GM23338 (cell line): ENCODE data around the gene SENP6. TPM values are rescaled to one million over a fixed set of nuclear protein-coding genes. Genes with fewer than 3 reads are reported as not detected.

Experiments
- ATAC-seq: fragments of 200-7000 bp; cut with Tn5 transposase; 3 replicates; pipeline ENCODE4 v1.9.1; 2020
- DNase-seq: peaks from one replicate; pipeline ENCODE4 v3.0.0-alpha.2; 2015; ENCODE audit warnings: low spot score
- H2AFZ ChIP-seq: fragments of 200-600 bp; sonication (generic); 2 replicates; pipeline ENCODE4 v1.8.0; 2016; ENCODE audit warnings: antibody characterized with exemption, mild to moderate bottlenecking, moderate library complexity
- H3F3A ChIP-seq: fragments of 200-600 bp; sonication (generic); replicated peaks from 2 replicates; pipeline ENCODE4 v1.8.0; 2017; ENCODE audit warnings: antibody characterized with exemption, mixed run types, low read depth
- H3K27ac ChIP-seq: fragments of 200-600 bp; sonication (generic); 2 replicates; pipeline ENCODE4 v1.6.1; 2016; ENCODE audit warnings: low read depth
- H3K27me3 ChIP-seq: fragments of 200-600 bp; sonication (generic); 2 replicates; pipeline ENCODE4 v1.8.0; 2016; ENCODE audit warnings: mild to moderate bottlenecking, mixed run types, moderate library complexity; ENCODE audit not compliant: insufficient read depth
- H3K36me3 ChIP-seq: fragments of 200-600 bp; sonication (generic); 2 replicates; pipeline ENCODE4 v1.8.0; 2016; ENCODE audit warnings: mild to moderate bottlenecking; ENCODE audit not compliant: insufficient read depth
- H3K4me1 ChIP-seq: fragments of 200-600 bp; sonication (generic); 2 replicates; pipeline ENCODE4 v1.8.0; 2016; ENCODE audit warnings: mild to moderate bottlenecking, moderate library complexity; ENCODE audit not compliant: insufficient read depth
- H3K4me2 ChIP-seq: fragments of 200-600 bp; sonication (generic); 2 replicates; pipeline ENCODE4 v1.7.1; 2017; ENCODE audit warnings: mixed run types
- H3K4me3 ChIP-seq: fragments of 200-600 bp; sonication (generic); 2 replicates; pipeline ENCODE4 v1.6.1; 2016; ENCODE audit warnings: mixed run types
- H3K79me2 ChIP-seq: fragments of 200-600 bp; sonication (generic); replicated peaks from 2 replicates; pipeline ENCODE4 v1.8.0; 2017; ENCODE audit warnings: mild to moderate bottlenecking; ENCODE audit not compliant: insufficient read depth
- H3K9me2 ChIP-seq: fragments of 200-600 bp; sonication (generic); 2 replicates; pipeline ENCODE4 v1.8.0; 2017; ENCODE audit not compliant: insufficient read depth
- H4K20me1 ChIP-seq: fragments of 200-600 bp; sonication (generic); replicated peaks from 2 replicates; pipeline ENCODE4 v1.8.0; 2017; ENCODE audit warnings: mild to moderate bottlenecking; ENCODE audit not compliant: insufficient read depth
- H3K27ac Mint-ChIP-seq: 2 replicates; pipeline ENCODE4 v1.8.0; 2020; ENCODE audit warnings: inconsistent platforms, mild to moderate bottlenecking, moderate library complexity, mixed read lengths
- H3K27me3 Mint-ChIP-seq: 3 replicates; pipeline ENCODE4 v1.8.0; 2022; ENCODE audit warnings: low read depth, mild to moderate bottlenecking, moderate library complexity, mixed read lengths, inconsistent platforms; ENCODE audit not compliant: insufficient read depth, poor library complexity
- H3K36me3 Mint-ChIP-seq: 3 replicates; pipeline ENCODE4 v1.8.0; 2021; ENCODE audit warnings: low read depth, mild to moderate bottlenecking, inconsistent platforms, moderate library complexity, mixed read lengths
- H3K4me1 Mint-ChIP-seq: 3 replicates; pipeline ENCODE4 v1.8.0; 2020; ENCODE audit warnings: mild to moderate bottlenecking, inconsistent platforms, mixed read lengths
- H3K4me3 Mint-ChIP-seq: 3 replicates; pipeline ENCODE4 v1.8.0; 2021; ENCODE audit warnings: moderate library complexity, mild to moderate bottlenecking, inconsistent platforms, mixed read lengths
- H3K9me3 Mint-ChIP-seq: 3 replicates; pipeline ENCODE4 v1.8.0; 2020; ENCODE audit warnings: moderate library complexity, mild to moderate bottlenecking, inconsistent platforms, mixed read lengths
- EZH2 ChIP-seq: fragments of 200-600 bp; sonication (generic); IDR thresholded peaks from one replicate; pipeline ENCODE4 v1.8.0; 2017; ENCODE audit warnings: antibody characterized with exemption, mild to moderate bottlenecking, low read depth; ENCODE audit not compliant: unreplicated experiment
- EZH2phosphoT487 ChIP-seq: fragments of 200-600 bp; sonication (generic); IDR thresholded peaks from one replicate; pipeline ENCODE4 v1.8.1; 2018; ENCODE audit warnings: antibody characterized with exemption; ENCODE audit not compliant: unreplicated experiment
- JUNB ChIP-seq: IDR thresholded peaks from one replicate; pipeline ENCODE4 v1.6.1; 2016; ENCODE audit warnings: antibody characterized with exemption; ENCODE audit not compliant: unreplicated experiment
- NANOG ChIP-seq: IDR thresholded peaks from 2 replicates; pipeline ENCODE4 v1.6.1; 2016; ENCODE audit warnings: antibody characterized with exemption, borderline replicate concordance
- POLR2AphosphoS5 ChIP-seq: IDR thresholded peaks from 2 replicates; pipeline ENCODE4 v1.6.1; 2016; ENCODE audit warnings: antibody characterized with exemption, low read depth
- STAT1 ChIP-seq: IDR thresholded peaks from one replicate; pipeline ENCODE4 v1.6.1; 2016; ENCODE audit warnings: antibody characterized with exemption; ENCODE audit not compliant: unreplicated experiment
- ZNF114 ChIP-seq: fragments of 250-450 bp; sonication (Bioruptor Pico); IDR thresholded peaks from 2 replicates; pipeline ENCODE4 v1.5.0; 2020; ENCODE audit warnings: mild to moderate bottlenecking, moderate library complexity
- ZNF331 ChIP-seq: fragments of 250-450 bp; sonication (Bioruptor Pico); IDR thresholded peaks from 2 replicates; pipeline ENCODE4 v1.5.0; 2020; ENCODE audit warnings: low read depth, mild to moderate bottlenecking, moderate library complexity
- polyA plus RNA-seq: library from polyadenylated mRNA; unstranded; fragments of >200 nt; fragmentation: Nextera tagmentation; extraction: Ambion mirVana; gene quantifications from 2 replicates; pipeline ENCODE4 v1.2.1, GENCODE V29; 2016
- total RNA-seq: library from RNA; depleted of rRNA; stranded (reverse); fragments of >200 nt; shearing (Covaris generic); gene quantifications from 2 replicates; pipeline ENCODE4 v1.2.3, GENCODE V29; 2014
- TF ChIP-seq, protein P1 (sequence below): IDR thresholded peaks from one replicate; pipeline ENCODE4 v1.6.1; 2018; ENCODE audit warnings: antibody characterized with exemption; ENCODE audit not compliant: unreplicated experiment
- TF ChIP-seq, protein P2 (sequence below), 2 experiments: fragments of 200-600 bp in 1 of 2; sonication (generic) in 1 of 2; conservative IDR thresholded peaks; 2 replicates each; pipeline versions ENCODE4 v1.5.1 to v1.6.1; 2016 to 2017; ENCODE audit warnings: antibody characterized with exemption in 2 of 2, low read depth in 2 of 2, mild to moderate bottlenecking in 2 of 2, moderate library complexity in 1 of 2

The SENP6 gene
- total and polyA plus RNA-seq, 2 experiments from 2014 or later = 66.6 to 114 TPM

DNA sequence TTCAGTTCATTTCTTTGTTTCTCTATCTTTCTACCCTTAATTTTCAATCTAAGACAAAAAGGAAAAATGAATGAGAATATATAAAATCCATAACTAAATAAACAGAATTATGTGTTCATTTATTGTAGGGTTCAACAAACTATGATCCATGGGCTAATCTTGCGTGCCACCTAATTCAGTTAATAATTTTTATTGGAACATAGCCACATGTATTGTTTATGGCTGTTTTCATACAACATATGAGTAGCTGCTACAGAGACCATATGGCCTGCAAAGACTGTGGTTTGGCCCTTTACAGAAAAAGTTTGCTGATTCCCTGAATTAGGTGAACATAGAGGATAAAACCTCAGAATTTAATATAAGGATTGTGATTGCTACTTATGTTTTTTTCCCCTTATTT is 21.8 kb downstream of the SENP6 start:
- H3K4me1 ChIP-seq = 0 out of 2 replicates have a peak, but pooled peaks cover 6% of the 10 kb centered on the region
- Mint-ChIP-seq H3K27me3 (no peaks in the 10 kb centered on the region), H3K36me3 (peaks cover 39% of the 10 kb centered on the region), H3K4me1 (peaks cover 9% of the 10 kb centered on the region), H3K27ac (no peak overlapping the region), H3K9me3 (peaks cover 2% of the 10 kb centered on the region; the same call in 2 of the 3 replicates), H3K4me3 (no peak overlapping the region)
- H3F3A ChIP-seq = no peaks in the 10 kb centered on the region
- H4K20me1 ChIP-seq = peaks cover 4% of the 10 kb centered on the region
- H3K36me3 ChIP-seq = peaks cover 8% of the 10 kb centered on the region; the same call in 1 of the 2 replicates
- H3K4me2 ChIP-seq = no peak overlapping the region
- no peak overlapping the region for H3K27ac ChIP-seq
- no peaks in the 10 kb centered on the region for H3K9me2 ChIP-seq
- peaks cover 83% of the 10 kb centered on the region for H3K79me2 ChIP-seq
- DNase-seq (no peak), ATAC-seq (no peak)
- H2AFZ ChIP-seq = no peak overlapping the region
- H3K4me3 ChIP-seq = no peak overlapping the region
- no peaks in the 10 kb centered on the region for H3K27me3 ChIP-seq
- no peak for TF ChIP-seq POLR2AphosphoS5
- no peak for TF ChIP-seq NANOG
- TF ChIP-seq STAT1 = no peak
- no peak for TF ChIP-seq EZH2phosphoT487
- TF ChIP-seq, protein P1, sequence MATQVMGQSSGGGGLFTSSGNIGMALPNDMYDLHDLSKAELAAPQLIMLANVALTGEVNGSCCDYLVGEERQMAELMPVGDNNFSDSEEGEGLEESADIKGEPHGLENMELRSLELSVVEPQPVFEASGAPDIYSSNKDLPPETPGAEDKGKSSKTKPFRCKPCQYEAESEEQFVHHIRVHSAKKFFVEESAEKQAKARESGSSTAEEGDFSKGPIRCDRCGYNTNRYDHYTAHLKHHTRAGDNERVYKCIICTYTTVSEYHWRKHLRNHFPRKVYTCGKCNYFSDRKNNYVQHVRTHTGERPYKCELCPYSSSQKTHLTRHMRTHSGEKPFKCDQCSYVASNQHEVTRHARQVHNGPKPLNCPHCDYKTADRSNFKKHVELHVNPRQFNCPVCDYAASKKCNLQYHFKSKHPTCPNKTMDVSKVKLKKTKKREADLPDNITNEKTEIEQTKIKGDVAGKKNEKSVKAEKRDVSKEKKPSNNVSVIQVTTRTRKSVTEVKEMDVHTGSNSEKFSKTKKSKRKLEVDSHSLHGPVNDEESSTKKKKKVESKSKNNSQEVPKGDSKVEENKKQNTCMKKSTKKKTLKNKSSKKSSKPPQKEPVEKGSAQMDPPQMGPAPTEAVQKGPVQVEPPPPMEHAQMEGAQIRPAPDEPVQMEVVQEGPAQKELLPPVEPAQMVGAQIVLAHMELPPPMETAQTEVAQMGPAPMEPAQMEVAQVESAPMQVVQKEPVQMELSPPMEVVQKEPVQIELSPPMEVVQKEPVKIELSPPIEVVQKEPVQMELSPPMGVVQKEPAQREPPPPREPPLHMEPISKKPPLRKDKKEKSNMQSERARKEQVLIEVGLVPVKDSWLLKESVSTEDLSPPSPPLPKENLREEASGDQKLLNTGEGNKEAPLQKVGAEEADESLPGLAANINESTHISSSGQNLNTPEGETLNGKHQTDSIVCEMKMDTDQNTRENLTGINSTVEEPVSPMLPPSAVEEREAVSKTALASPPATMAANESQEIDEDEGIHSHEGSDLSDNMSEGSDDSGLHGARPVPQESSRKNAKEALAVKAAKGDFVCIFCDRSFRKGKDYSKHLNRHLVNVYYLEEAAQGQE = no peak
- TF ChIP-seq, protein P2, sequence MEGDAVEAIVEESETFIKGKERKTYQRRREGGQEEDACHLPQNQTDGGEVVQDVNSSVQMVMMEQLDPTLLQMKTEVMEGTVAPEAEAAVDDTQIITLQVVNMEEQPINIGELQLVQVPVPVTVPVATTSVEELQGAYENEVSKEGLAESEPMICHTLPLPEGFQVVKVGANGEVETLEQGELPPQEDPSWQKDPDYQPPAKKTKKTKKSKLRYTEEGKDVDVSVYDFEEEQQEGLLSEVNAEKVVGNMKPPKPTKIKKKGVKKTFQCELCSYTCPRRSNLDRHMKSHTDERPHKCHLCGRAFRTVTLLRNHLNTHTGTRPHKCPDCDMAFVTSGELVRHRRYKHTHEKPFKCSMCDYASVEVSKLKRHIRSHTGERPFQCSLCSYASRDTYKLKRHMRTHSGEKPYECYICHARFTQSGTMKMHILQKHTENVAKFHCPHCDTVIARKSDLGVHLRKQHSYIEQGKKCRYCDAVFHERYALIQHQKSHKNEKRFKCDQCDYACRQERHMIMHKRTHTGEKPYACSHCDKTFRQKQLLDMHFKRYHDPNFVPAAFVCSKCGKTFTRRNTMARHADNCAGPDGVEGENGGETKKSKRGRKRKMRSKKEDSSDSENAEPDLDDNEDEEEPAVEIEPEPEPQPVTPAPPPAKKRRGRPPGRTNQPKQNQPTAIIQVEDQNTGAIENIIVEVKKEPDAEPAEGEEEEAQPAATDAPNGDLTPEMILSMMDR (conservative IDR thresholded peaks at IDR 0.05; ENCODE audit: low read depth in 2 of 2) = no peak
- TF ChIP-seq ZNF331 (CRISPR knock-in tag) = no peak
- TF ChIP-seq ZNF114 (CRISPR knock-in tag) = no peak
- no peak for TF ChIP-seq JUNB

DNA sequence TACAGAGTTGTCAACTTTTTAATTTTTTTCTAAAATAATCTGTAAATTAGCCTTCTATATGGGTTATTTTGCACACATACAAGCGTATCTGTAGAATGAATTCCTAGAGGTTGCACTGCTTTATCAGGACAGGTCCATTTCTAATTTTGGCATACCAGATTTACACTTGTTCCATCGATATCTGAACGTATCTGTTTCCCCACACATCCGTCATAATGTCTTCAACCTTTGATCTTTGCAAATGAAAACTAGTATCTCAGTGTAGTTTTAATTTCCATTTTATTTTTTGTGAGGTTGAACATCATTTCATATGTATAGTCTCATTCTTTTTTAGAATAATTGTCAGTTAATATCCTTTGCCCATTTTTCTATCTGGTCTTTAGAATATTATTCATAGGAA is 22.7 kb downstream of the SENP6 start:
- H3K27me3 Mint-ChIP-seq = no peaks in the 10 kb centered on the region
- H3K4me3 Mint-ChIP-seq = no peak overlapping the region
- Histone ChIP-seq H3K4me2 (no peak overlapping the region), H3K4me1 (0 out of 2 replicates have a peak, but pooled peaks cover 3% of the 10 kb centered on the region), H3K27ac (no peak overlapping the region), H3K4me3 (no peak overlapping the region), H3F3A (no peaks in the 10 kb centered on the region), H3K9me2 (no peaks in the 10 kb centered on the region), H3K79me2 (peaks cover 83% of the 10 kb centered on the region), H3K36me3 (peaks cover 8% of the 10 kb centered on the region; the same call in 1 of the 2 replicates), H2AFZ (no peak overlapping the region), H4K20me1 (no peaks in the 10 kb centered on the region; the same call in none of the 2 replicates), H3K27me3 (no peaks in the 10 kb centered on the region)
- DNase-seq = no peak
- no peaks in the 10 kb centered on the region for H3K9me3 Mint-ChIP-seq
- no peak overlapping the region for H3K27ac Mint-ChIP-seq
- no peak for ATAC-seq
- peaks cover 35% of the 10 kb centered on the region; the same call in 2 of the 3 replicates for H3K36me3 Mint-ChIP-seq
- H3K4me1 Mint-ChIP-seq = peaks cover 10% of the 10 kb centered on the region
- no peak for TF ChIP-seq NANOG
- TF ChIP-seq POLR2AphosphoS5 = no peak
- TF ChIP-seq, protein P2 (conservative IDR thresholded peaks at IDR 0.05; ENCODE audit: low read depth in 2 of 2) = no peak
- TF ChIP-seq ZNF114 (CRISPR knock-in tag) = no peak
- TF ChIP-seq, protein P1 = no peak
- no peak for TF ChIP-seq ZNF331 (CRISPR knock-in tag)
- TF ChIP-seq EZH2 = no peak
- TF ChIP-seq EZH2phosphoT487 = no peak
